Activated CD4-positive, alpha-beta memory T cell treated with anti-CD3 and anti-CD28 coated beads for 36 hours (primary cell): Measurements from ENCODE around the gene STYK1. TPM values are rescaled to one million over a fixed set of nuclear protein-coding genes. Genes with fewer than 3 reads are reported as not detected.
"Not testable (repeated sequence)": the region's sequence is repeated elsewhere in the genome, so short reads cannot be mapped to it uniquely, and the experiment has no call there.

Source experiments
- CTCF ChIA-PET: fragments of 350-600 bp; sonication (Branson Sonifier 250); formaldehyde crosslinking; loops from one replicate; lab custom pipeline; 2021; ENCODE audit warnings: antibody characterized with exemption, inconsistent platforms; lab: Charles Lee
- POLR2A ChIA-PET: fragments of 350-600 bp; sonication (Branson Sonifier 250); formaldehyde crosslinking; loops from one replicate; lab custom pipeline; 2021; ENCODE audit warnings: antibody characterized with exemption; lab: Charles Lee
- DNase-seq: peaks from one replicate; pipeline ENCODE4 v3.0.0-alpha.2; 2020
- H3K27ac Mint-ChIP-seq: one replicate; pipeline ENCODE4 v1.8.0; 2021; ENCODE audit warnings: mixed read lengths
- H3K27me3 Mint-ChIP-seq: one replicate; pipeline ENCODE4 v1.8.0; 2021; ENCODE audit warnings: mixed read lengths
- H3K36me3 Mint-ChIP-seq: one replicate; pipeline ENCODE4 v1.8.0; 2021; ENCODE audit warnings: mixed read lengths
- H3K4me1 Mint-ChIP-seq: one replicate; pipeline ENCODE4 v1.8.0; 2021; ENCODE audit warnings: low read depth, mixed read lengths
- H3K4me3 Mint-ChIP-seq: one replicate; pipeline ENCODE4 v1.8.0; 2021; ENCODE audit warnings: mild to moderate bottlenecking, mixed read lengths
- H3K9me3 Mint-ChIP-seq: one replicate; pipeline ENCODE4 v1.8.0; 2021; ENCODE audit warnings: mixed read lengths
- intact Hi-C: fragments of 100-400 bp; cut with micrococcal nuclease; formaldehyde crosslinking; loops from one replicate; pipeline ENCODE4 v1.15.1; 2023
- total RNA-seq, 2 experiments: library from RNA; stranded (reverse); gene quantifications; one replicate each; pipeline ENCODE4 v1.2.3, GENCODE V29; 2021

STYK1 gene
- total RNA-seq, 2 experiments from 2014 or later, result not detected

DNA sequence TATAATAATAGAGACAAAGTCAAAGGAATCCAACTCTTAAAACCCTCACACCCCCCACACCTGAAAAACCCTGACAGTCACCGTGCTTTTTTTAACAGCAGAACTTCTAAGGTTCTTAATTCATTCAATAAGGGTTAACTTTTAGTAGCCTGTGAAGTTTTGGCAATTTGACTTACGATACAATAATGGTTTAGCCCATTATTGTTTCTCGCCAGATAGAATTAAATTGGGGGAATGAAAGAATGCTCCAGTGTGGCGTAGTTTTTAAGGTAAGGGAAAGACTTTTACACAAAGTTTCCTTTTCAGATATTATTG is 59.8 kb downstream of the STYK1 start:
- peak overlapping the region; percentile 98 for H3K4me3 Mint-ChIP-seq
- H3K36me3 Mint-ChIP-seq, result peaks cover 25% of the 10 kb centered on the region
- ChIA-PET CTCF (interaction anchor here (1.6 to 2.5 kb wide), 2 partner anchors 53 to 136 kb away, joined by 5 to 12 read pairs; no protein-coding TSS in a partner anchor), POLR2A (interaction anchor here (0.6 to 0.7 kb wide), 2 partner anchors 401 to 477 kb away, joined by 4 read pairs; partner anchors contain the start of gene GABARAPL1)
- peaks cover 34% of the 10 kb centered on the region for H3K4me1 Mint-ChIP-seq
- intact Hi-C loops, result loop anchor here (5.0 to 10.0 kb wide), 3 partner anchors 558 to 859 kb away; partner anchors contain the start of genes CLEC2B and SMIM10L1
- H3K27me3 Mint-ChIP-seq, result peaks cover 8% of the 10 kb centered on the region
- H3K9me3 Mint-ChIP-seq, result no peaks in the 10 kb centered on the region
- peak overlapping the region; percentile 99 for H3K27ac Mint-ChIP-seq
- no peak for DNase-seq

DNA sequence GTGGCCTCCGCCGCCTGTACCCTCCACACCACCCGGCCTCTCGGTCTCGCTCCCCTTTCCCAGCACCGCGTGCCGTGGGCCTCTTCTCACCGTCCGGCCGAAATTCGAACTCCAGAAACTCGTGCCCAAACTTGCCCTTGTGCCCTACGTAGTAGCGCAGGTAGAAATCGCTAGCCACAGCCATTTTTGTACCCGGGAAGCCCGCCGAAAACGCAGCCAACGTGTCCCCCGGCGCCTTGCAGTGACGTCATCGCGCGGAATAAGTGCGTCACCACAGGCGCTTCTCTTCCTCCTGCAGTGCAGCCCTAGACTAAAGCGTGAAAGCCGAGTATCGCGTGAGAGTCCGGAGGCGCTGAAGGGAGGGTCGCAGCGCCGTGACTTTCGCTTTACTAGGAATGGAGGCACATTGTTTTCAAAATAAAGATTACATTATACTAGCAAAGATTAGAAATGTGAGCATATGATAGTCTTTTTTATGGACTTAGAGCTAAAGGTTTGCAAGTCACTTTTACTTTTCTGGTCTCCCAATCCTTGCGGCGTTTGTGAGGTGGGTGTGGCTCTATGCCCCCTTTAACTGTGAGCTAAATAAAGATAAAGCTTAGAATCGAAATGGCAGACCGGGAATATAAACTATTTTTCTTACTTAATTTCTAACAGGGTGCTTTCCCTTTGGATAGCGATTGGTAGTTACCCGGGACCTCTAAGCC is 60.4 kb downstream of the STYK1 start, which contains the start of gene MAGOHB:
TSS of gene MAGOHB (minus strand) at position 261 of the 707 bp plus-strand sequence. CDS start at position 184, 77 bp downstream.
- Mint-ChIP-seq H3K27ac (peak within 1 kb of the TSS; percentile 99), H3K4me3 (peak within 1 kb of the TSS; percentile 98), H3K9me3 (no peaks in the 10 kb centered on the region), H3K27me3 (peaks cover 8% of the 10 kb centered on the region), H3K36me3 (peaks cover 27% of the 10 kb centered on the region), H3K4me1 (peaks cover 34% of the 10 kb centered on the region)
- DNase-seq, result peak; percentile 99
- intact Hi-C loops, result loop anchor here (1.0 to 10.0 kb wide), 7 partner anchors 61 to 859 kb away; partner anchors contain the start of genes CLEC2B, GABARAPL1, SMIM10L1 and STYK1
- CTCF ChIA-PET, result interaction anchor here (1.2 to 2.5 kb wide), 3 partner anchors 52 to 248 kb away, joined by 3 to 12 read pairs (median 5); no protein-coding TSS in a partner anchor
- POLR2A ChIA-PET, result interaction anchor here (0.6 to 1.2 kb wide), 3 partner anchors 401 to 558 kb away, joined by 3 to 4 read pairs (median 4); partner anchors contain the start of genes GABARAPL1 and SMIM10L1

DNA sequence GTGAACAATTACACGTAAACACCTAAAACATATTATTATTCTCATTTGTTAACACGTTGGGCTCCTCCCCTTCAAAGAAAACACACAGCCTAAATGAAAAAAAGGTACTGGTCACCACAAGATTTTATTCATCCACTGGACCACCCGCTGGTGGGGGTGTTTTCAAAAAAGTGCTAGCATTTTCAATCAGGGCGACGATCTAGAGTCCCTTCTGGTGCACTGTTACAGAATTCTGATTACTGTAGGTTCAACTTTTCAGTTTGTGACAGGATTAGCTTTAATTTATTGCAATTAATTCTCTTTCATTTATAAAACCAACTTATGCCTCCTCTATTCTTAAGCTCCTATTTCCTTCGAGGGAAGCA is 60.9 kb downstream of the STYK1 start:
- no peaks in the 10 kb centered on the region for H3K9me3 Mint-ChIP-seq
- H3K27me3 Mint-ChIP-seq, result peaks cover 7% of the 10 kb centered on the region
- CTCF ChIA-PET, result interaction anchor here (1.2 to 2.5 kb wide), 3 partner anchors 52 to 248 kb away, joined by 3 to 12 read pairs (median 5); no protein-coding TSS in a partner anchor
- intact Hi-C loops, result loop anchor here (1.0 to 10.0 kb wide), 7 partner anchors 61 to 858 kb away; partner anchors contain the start of genes CLEC2B, GABARAPL1, SMIM10L1 and STYK1
- peak overlapping the region; percentile 98 for H3K4me3 Mint-ChIP-seq
- H3K36me3 Mint-ChIP-seq, result peaks cover 31% of the 10 kb centered on the region
- H3K27ac Mint-ChIP-seq, result peak overlapping the region; percentile 99
- POLR2A ChIA-PET, result interaction anchor here (1.2 kb wide), 1 partner anchor 559 kb away, joined by 3 read pairs; the partner anchor contains the start of gene SMIM10L1
- H3K4me1 Mint-ChIP-seq, result peaks cover 34% of the 10 kb centered on the region
- DNase-seq, result no peak

DNA sequence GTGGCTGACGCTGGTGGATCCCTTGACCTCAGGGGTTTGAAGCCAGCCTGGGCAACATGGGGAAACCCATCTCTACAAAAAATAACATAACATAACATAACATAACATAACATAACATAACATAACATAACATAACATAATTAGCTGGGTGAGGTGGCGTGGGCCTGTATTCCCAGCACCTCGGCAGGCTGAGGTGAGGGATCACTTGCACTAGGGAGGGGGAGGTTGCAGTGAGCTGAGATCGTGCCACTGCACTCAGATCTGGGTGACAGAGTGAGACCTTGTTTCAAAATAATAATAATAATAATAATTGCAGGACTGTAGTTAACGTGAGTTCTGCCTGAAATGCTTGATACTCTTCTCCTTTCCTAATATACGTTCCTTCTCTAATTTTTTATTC is 61.7 kb downstream of the STYK1 start:
- Mint-ChIP-seq H3K36me3 (peaks cover 39% of the 10 kb centered on the region), H3K4me1 (peaks cover 34% of the 10 kb centered on the region), H3K27ac (peak overlapping the region; percentile 99), H3K4me3 (peak overlapping the region; percentile 98), H3K9me3 (no peaks in the 10 kb centered on the region), H3K27me3 (peaks cover 5% of the 10 kb centered on the region)
- ChIA-PET CTCF (interaction anchor here (1.2 to 1.3 kb wide), 2 partner anchors 9 to 247 kb away, joined by 3 to 4 read pairs; no protein-coding TSS in a partner anchor), POLR2A (no interaction called here)
- intact Hi-C loops, result loop anchor here (2.0 to 10.0 kb wide), 5 partner anchors 71 to 857 kb away; partner anchors contain the start of genes CLEC2B, SMIM10L1 and YBX3
- DNase-seq, result no peak

DNA sequence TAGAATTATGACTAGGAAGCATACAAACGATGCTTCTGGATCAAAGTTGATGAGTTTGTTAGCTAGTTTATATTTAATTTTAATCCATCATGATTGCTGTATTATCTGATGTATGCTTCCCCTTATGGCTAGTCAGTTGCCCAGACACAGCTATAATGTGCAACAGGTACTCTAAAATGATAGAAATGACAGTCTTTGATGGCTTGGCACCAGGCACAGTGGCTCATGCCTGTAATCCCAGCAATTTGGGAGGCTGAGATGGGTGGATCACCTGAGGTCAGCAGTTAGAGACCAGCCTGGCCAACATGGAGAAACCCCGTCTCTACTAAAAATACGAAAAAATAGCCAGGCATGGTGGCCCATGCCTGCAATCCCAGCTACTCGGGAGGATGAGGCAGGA is 62.6 kb downstream of the STYK1 start:
- H3K4me3 Mint-ChIP-seq, DNase-seq, H3K27me3 Mint-ChIP-seq, POLR2A ChIA-PET, H3K9me3 Mint-ChIP-seq, H3K27ac Mint-ChIP-seq: not testable (repeated sequence)
- intact Hi-C loops, result loop anchor here (5.0 to 10.0 kb wide), 3 partner anchors 561 to 856 kb away; partner anchors contain the start of genes CLEC2B and SMIM10L1
- Mint-ChIP-seq H3K4me1 (peaks cover 34% of the 10 kb centered on the region), H3K36me3 (peaks cover 42% of the 10 kb centered on the region)
- CTCF ChIA-PET, result interaction anchor here (0.8 to 1.3 kb wide), 3 partner anchors 9 to 375 kb away, joined by 3 to 4 read pairs (median 3); no protein-coding TSS in a partner anchor

DNA sequence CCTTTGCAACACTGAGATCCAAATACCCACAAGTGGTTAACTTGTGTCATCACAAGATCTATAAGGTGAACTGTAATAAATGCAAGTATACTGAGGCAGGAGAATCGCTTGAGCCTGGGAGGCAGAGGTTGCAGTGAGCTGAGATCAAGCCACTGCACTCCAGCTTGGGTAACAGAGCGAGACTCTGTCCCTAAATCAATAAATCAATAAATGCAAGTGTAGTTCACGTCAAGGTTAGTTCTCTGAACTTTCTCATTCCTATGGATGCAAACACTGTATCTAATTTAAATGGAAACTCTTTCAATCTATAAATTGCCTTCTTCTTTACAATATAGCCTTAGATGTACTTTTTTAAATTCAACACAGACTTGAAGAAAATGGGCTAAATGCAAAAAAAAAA is 63.7 kb downstream of the STYK1 start:
- ChIA-PET POLR2A (no interaction called here), CTCF (interaction anchor here (1.2 kb wide), 1 partner anchor 374 kb away, joined by 3 read pairs; no protein-coding TSS in a partner anchor)
- no peak overlapping the region for H3K27ac Mint-ChIP-seq
- H3K36me3 Mint-ChIP-seq, result peaks cover 43% of the 10 kb centered on the region
- peaks cover 4% of the 10 kb centered on the region for H3K27me3 Mint-ChIP-seq
- no peak overlapping the region for H3K4me3 Mint-ChIP-seq
- H3K9me3 Mint-ChIP-seq, result no peaks in the 10 kb centered on the region
- DNase-seq, result no peak
- H3K4me1 Mint-ChIP-seq, result peaks cover 33% of the 10 kb centered on the region
- intact Hi-C loops, result loop anchor here (5.0 to 10.0 kb wide), 3 partner anchors 562 to 855 kb away; partner anchors contain the start of genes CLEC2B and SMIM10L1

DNA sequence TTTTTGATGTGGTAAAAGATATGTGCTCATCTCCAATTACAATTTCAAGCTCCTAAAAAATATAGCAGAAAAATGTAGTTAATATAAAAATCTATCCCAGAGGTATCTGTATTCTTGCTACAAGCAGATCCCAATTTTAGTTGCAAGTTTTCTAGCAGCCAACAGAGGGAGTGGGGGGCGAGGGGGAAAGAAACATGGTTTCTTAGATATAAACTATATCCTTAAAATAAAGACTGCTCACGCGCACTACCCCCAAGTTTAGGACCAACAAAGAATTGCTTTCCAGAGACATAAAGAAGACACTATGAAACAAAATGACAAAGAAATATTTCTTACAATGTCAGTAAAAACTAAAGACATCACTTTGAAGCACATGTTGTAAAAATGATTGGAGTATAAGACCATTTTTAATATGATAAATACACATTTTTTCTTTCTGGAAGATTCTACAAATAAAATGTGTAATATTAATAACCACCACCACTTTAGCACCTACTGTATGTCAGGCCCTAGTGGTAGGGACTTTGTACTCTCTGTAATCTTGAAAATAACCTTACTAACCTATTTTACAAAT is 65.9 kb downstream of the STYK1 start:
- ChIA-PET CTCF (interaction anchor here (1.0 to 1.1 kb wide), 2 partner anchors 46 to 62 kb away, joined by 3 read pairs; no protein-coding TSS in a partner anchor), POLR2A (no interaction called here)
- Mint-ChIP-seq H3K9me3 (no peaks in the 10 kb centered on the region), H3K4me1 (peaks cover 23% of the 10 kb centered on the region), H3K36me3 (peaks cover 46% of the 10 kb centered on the region), H3K4me3 (no peak overlapping the region), H3K27ac (no peak overlapping the region), H3K27me3 (no peaks in the 10 kb centered on the region)
- intact Hi-C loops, result loop anchor here (1.0 kb wide), 1 partner anchor 142 kb away; no protein-coding TSS in a partner anchor
- no peak for DNase-seq

DNA sequence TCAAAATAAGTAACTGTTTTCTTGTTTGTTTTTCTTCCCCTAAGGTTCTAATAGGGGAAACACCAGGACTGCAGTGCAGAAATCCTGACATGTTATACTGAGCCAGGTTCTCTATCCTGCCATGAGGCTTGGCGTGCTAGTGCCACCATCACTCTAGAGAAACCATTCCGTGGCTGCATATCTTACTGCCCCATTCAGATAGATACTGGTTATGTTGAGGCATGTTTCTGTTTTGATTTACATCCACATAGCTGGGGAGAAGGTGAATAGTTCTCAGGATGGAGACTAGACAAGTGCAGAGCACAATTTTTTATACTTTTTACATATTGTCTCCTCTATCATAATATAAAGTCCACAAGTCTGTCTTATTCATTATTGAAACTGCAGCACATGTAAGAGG is 72.0 kb downstream of the STYK1 start:
- Mint-ChIP-seq H3K27me3 (no peaks in the 10 kb centered on the region), H3K27ac (no peak overlapping the region), H3K36me3 (peaks cover 20% of the 10 kb centered on the region), H3K9me3 (no peaks in the 10 kb centered on the region), H3K4me1 (peaks cover 5% of the 10 kb centered on the region), H3K4me3 (no peak overlapping the region)
- DNase-seq, result no peak
- ChIA-PET POLR2A (no interaction called here), CTCF (no interaction called here)
- intact Hi-C loops, result no loop called here

DNA sequence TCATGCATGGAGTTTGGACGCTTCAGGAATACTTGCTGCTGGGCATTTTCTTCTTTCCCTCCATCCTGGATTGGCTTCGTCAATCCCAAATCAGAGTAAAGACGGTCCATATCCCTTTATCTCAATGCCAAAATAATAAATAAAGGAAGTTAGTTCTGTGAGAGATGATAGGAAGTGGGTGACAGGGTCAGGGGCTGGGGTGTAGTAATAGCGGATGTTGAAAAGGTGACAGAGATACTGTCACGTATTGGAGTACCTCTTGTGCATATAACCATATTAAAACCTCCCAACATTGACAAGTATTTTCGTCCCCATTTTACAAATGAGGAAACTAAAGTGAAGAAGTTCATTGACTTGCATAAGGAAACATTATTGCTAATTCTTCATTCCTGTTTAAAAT is 72.9 kb downstream of the STYK1 start:
- Mint-ChIP-seq H3K27me3 (no peaks in the 10 kb centered on the region), H3K9me3 (no peaks in the 10 kb centered on the region), H3K27ac (no peak overlapping the region), H3K4me3 (no peak overlapping the region), H3K4me1 (peaks cover 5% of the 10 kb centered on the region), H3K36me3 (peaks cover 24% of the 10 kb centered on the region)
- CTCF ChIA-PET, result no interaction called here
- intact Hi-C loops, result no loop called here
- DNase-seq, result no peak
- POLR2A ChIA-PET, result no interaction called here

DNA sequence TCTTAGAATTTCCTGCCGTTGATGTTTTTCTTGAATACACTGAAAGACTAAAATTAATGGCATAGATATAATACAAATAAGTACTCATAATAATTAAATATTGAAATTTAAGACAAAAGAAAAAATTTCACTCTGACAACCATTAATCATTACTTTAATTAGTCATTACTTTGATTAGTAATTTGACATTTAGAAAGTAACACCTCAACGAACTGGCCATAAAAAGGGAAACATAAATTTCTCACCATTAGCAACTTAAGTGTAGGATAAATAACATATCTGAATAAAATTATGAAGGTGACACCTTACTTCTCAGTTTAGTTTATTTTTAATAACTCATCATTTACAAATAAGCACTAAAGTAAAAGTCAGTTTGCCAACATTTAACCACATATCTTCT is 78.0 kb downstream of the STYK1 start:
- Mint-ChIP-seq H3K4me3 (no peak overlapping the region), H3K9me3 (no peaks in the 10 kb centered on the region), H3K27me3 (no peaks in the 10 kb centered on the region), H3K27ac (no peak overlapping the region), H3K36me3 (peaks cover 23% of the 10 kb centered on the region), H3K4me1 (no peaks in the 10 kb centered on the region)
- ChIA-PET CTCF (no interaction called here), POLR2A (no interaction called here)
- DNase-seq, result no peak
- intact Hi-C loops, result no loop called here

DNA sequence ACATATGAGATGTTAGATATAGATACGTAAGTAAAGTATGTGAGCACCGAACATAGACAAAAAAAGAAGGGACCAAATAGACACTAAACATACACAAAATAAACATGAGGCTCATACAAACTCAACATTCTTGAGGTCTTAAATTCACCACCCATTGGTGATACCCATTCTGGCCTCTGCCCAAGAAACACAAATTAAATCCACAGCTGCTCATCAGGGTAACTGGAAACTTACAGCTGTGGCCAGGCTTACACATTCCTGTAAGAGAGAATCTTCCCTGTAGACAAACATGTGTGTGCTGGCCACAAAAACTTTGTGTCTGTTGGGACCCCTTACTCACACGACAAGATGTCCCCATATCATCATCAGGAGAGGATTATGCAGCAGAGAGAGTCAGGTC is 82.9 kb downstream of the STYK1 start:
- no peak overlapping the region for H3K4me3 Mint-ChIP-seq
- CTCF ChIA-PET, result no interaction called here
- DNase-seq, result no peak
- peaks cover 14% of the 10 kb centered on the region for H3K36me3 Mint-ChIP-seq
- H3K27ac Mint-ChIP-seq, result no peak overlapping the region
- H3K9me3 Mint-ChIP-seq, result no peaks in the 10 kb centered on the region
- intact Hi-C loops, result no loop called here
- no peaks in the 10 kb centered on the region for H3K27me3 Mint-ChIP-seq
- no peaks in the 10 kb centered on the region for H3K4me1 Mint-ChIP-seq
- POLR2A ChIA-PET, result no interaction called here
